OCI-LY3 (cell line): ENCODE measurements around the gene CDH4.

Experiments
- EZH2phosphoT487 ChIP-seq: fragments of 200-600 bp; shearing (Covaris generic); IDR thresholded peaks from 2 replicates; pipeline ENCODE4 v1.6.1; 2018; ENCODE audit warnings: antibody characterized with exemption, mixed run types, low read depth
- TF ChIP-seq, protein P1 (sequence below): fragments of 200-600, 300-600 bp; sonication (generic); IDR thresholded peaks from 2 replicates; pipeline ENCODE4 v1.5.1; 2014; ENCODE audit warnings: antibody characterized with exemption, low read length, low read depth

- TF ChIP-seq, protein P1, sequence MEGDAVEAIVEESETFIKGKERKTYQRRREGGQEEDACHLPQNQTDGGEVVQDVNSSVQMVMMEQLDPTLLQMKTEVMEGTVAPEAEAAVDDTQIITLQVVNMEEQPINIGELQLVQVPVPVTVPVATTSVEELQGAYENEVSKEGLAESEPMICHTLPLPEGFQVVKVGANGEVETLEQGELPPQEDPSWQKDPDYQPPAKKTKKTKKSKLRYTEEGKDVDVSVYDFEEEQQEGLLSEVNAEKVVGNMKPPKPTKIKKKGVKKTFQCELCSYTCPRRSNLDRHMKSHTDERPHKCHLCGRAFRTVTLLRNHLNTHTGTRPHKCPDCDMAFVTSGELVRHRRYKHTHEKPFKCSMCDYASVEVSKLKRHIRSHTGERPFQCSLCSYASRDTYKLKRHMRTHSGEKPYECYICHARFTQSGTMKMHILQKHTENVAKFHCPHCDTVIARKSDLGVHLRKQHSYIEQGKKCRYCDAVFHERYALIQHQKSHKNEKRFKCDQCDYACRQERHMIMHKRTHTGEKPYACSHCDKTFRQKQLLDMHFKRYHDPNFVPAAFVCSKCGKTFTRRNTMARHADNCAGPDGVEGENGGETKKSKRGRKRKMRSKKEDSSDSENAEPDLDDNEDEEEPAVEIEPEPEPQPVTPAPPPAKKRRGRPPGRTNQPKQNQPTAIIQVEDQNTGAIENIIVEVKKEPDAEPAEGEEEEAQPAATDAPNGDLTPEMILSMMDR: no peak
- TF ChIP-seq EZH2phosphoT487: no peak
Measured at GRCh38 chr20:61881861-61882260, 629.8 kb downstream of the CDH4 start.
